SK-N-SH (cell line): Measurements from ENCODE around the gene RNF8. TPM values are rescaled to one million over a fixed set of nuclear protein-coding genes. Genes with fewer than 3 reads are reported as not detected.

Experiments
- CTCF ChIA-PET: fragments of 300-600, 350-600 bp; formaldehyde crosslinking; extraction: SDS; loops from one replicate; lab custom pipeline; 2021; lab: Yijun Ruan, JAX
- POLR2A ChIA-PET: fragments of 350-600 bp; sonication (Branson Sonifier 250); formaldehyde crosslinking; extraction: SDS; loops from one replicate; lab custom pipeline; 2020; ENCODE audit warnings: antibody characterized with exemption, inconsistent platforms; lab: Yijun Ruan, JAX
- DNase-seq: peaks from one replicate; pipeline ENCODE4 v3.0.0; 2012
- H2AFZ ChIP-seq: fragments of 200-600 bp; sonication (generic); 2 replicates; pipeline ENCODE4 v1.8.1; 2016; ENCODE audit warnings: antibody characterized with exemption, mild to moderate bottlenecking, low read depth
- H3F3A ChIP-seq: fragments of 200-600 bp; sonication (generic); replicated peaks from 2 replicates; pipeline ENCODE3; 2016; ENCODE audit warnings: antibody characterized with exemption, mild to moderate bottlenecking; ENCODE audit not compliant: insufficient read depth
- H3K27ac ChIP-seq, 2 experiments: fragments of 200-500 bp in 1 of 2; fragments of 200-600 bp in 1 of 2; sonication (Bioruptor generic) in 1 of 2; sonication (generic), shearing (Covaris generic) in 1 of 2; 2 replicates each; pipeline versions ENCODE4 v1.5.1 to v1.6.1; 2014 to 2016; ENCODE audit warnings: low read depth in 2 of 2, inconsistent platforms in 1 of 2, low read length in 1 of 2, mild to moderate bottlenecking in 1 of 2, mixed read lengths in 1 of 2
- H3K27me3 ChIP-seq: fragments of 200-600 bp; sonication (generic), shearing (Covaris generic); 2 replicates; pipeline ENCODE4 v1.6.1; 2016; ENCODE audit warnings: mixed run types; ENCODE audit not compliant: insufficient read depth
- H3K36me3 ChIP-seq, 2 experiments: fragments of 200-500 bp in 1 of 2; fragments of 200-600 bp in 1 of 2; sonication (Bioruptor generic) in 1 of 2; sonication (generic) in 1 of 2; replicated peaks in 1 of 2; 2 replicates each; pipeline versions ENCODE3 to v1.5.1; 2014 to 2016; ENCODE audit warnings: low read length in 1 of 2, mild to moderate bottlenecking in 1 of 2; ENCODE audit not compliant: insufficient read depth in 2 of 2, control insufficient read depth in 1 of 2
- H3K4me1 ChIP-seq, 2 experiments: fragments of 200-500 bp in 1 of 2; fragments of 200-600 bp in 1 of 2; sonication (Bioruptor generic) in 1 of 2; sonication (generic), shearing (Covaris generic) in 1 of 2; 2 replicates each; pipeline versions ENCODE4 v1.5.1 to v1.6.1; 2014 to 2016; ENCODE audit warnings: low read depth in 1 of 2, low read length in 1 of 2, mixed run types in 1 of 2; ENCODE audit not compliant: insufficient read depth in 2 of 2, control insufficient read depth in 1 of 2
- H3K4me2 ChIP-seq: fragments of 200-600 bp; sonication (generic), shearing (Covaris generic); 2 replicates; pipeline ENCODE4 v1.6.1; 2017; ENCODE audit warnings: mixed run types
- H3K4me3 ChIP-seq, 2 experiments: fragments of 200-500 bp in 1 of 2; fragments of 200-600 bp in 1 of 2; sonication (Bioruptor generic) in 1 of 2; sonication (generic), shearing (Covaris generic) in 1 of 2; 2 replicates each; pipeline versions ENCODE4 v1.5.1 to v1.8.1; 2014 to 2016; ENCODE audit warnings: low read depth in 2 of 2, inconsistent platforms in 1 of 2, low read length in 1 of 2, mild to moderate bottlenecking in 1 of 2, mixed read lengths in 1 of 2, moderate library complexity in 1 of 2
- H3K79me2 ChIP-seq: fragments of 200-600 bp; sonication (generic); 2 replicates; pipeline ENCODE4 v1.8.1; 2017; ENCODE audit warnings: mild to moderate bottlenecking; ENCODE audit not compliant: insufficient read depth
- H3K9ac ChIP-seq: fragments of 200-600 bp; sonication (generic); 2 replicates; pipeline ENCODE4 v1.6.1; 2017; ENCODE audit warnings: mixed run types
- H3K9me2 ChIP-seq: fragments of 200-600 bp; sonication (generic); 2 replicates; pipeline ENCODE4 v1.6.1; 2017; ENCODE audit warnings: mixed run types
- H3K9me3 ChIP-seq: fragments of 200-600 bp; sonication (generic); 2 replicates; pipeline ENCODE4 v1.6.1; 2017; ENCODE audit warnings: mixed run types, mild to moderate bottlenecking, moderate library complexity
- H4K20me1 ChIP-seq: fragments of 200-600 bp; sonication (generic); 2 replicates; pipeline ENCODE4 v1.6.1; 2017; ENCODE audit warnings: mild to moderate bottlenecking, mixed run types; ENCODE audit not compliant: insufficient read depth
- ELF1 ChIP-seq: IDR thresholded peaks from 2 replicates; pipeline ENCODE4 v1.4.0; 2012
- EP300 ChIP-seq, 2 experiments: IDR thresholded peaks; 2 replicates each; pipeline versions ENCODE4 v1.4.0 to v1.6.1; 2012; ENCODE audit warnings: borderline replicate concordance in 1 of 2, low read depth in 1 of 2, low read length in 1 of 2
- EZH2phosphoT487 ChIP-seq: fragments of 200-600 bp; sonication (generic); IDR thresholded peaks from 2 replicates; pipeline ENCODE4 v1.6.1; 2017; ENCODE audit warnings: low read depth, mixed run types, mild to moderate bottlenecking, antibody characterized with exemption, moderate library complexity, borderline replicate concordance
- GABPA ChIP-seq: IDR thresholded peaks from 2 replicates; pipeline ENCODE4 v1.4.0; 2012; ENCODE audit warnings: low read depth, mild to moderate bottlenecking
- GATA2 ChIP-seq: sonication (generic); formaldehyde crosslinking; IDR thresholded peaks from 2 replicates; pipeline ENCODE4 v1.5.0; 2020; ENCODE audit warnings: mild to moderate bottlenecking, missing genetic modification reagents
- IRF3 ChIP-seq: fragments of 150-350 bp; IDR thresholded peaks from 2 replicates; pipeline ENCODE4 v1.6.1; 2016; ENCODE audit warnings: mild to moderate bottlenecking, low read depth, low read length
- MEF2A ChIP-seq: IDR thresholded peaks from 2 replicates; pipeline ENCODE4 v1.4.0; 2012; ENCODE audit warnings: low read depth, borderline replicate concordance
- MXI1 ChIP-seq: IDR thresholded peaks from 2 replicates; pipeline ENCODE4 v1.6.1; 2012; ENCODE audit warnings: mild to moderate bottlenecking, low read depth, low read length, improper control_type of control experiment
- NRF1 ChIP-seq: IDR thresholded peaks from 2 replicates; pipeline ENCODE4 v1.6.1; 2012; ENCODE audit warnings: low read depth, mild to moderate bottlenecking, low read length
- POLR2AphosphoS5 ChIP-seq: IDR thresholded peaks from 2 replicates; pipeline ENCODE4 v1.6.1; 2012; ENCODE audit warnings: low read depth, low read length
- RCOR1 ChIP-seq: fragments of 150-350 bp; IDR thresholded peaks from 2 replicates; pipeline ENCODE4 v1.6.1; 2017; ENCODE audit warnings: antibody characterized with exemption, low read length
- REST ChIP-seq: IDR thresholded peaks from 2 replicates; pipeline ENCODE4 v1.6.1; 2012; ENCODE audit warnings: mild to moderate bottlenecking, low read depth, low read length, moderate library complexity
- SIN3A ChIP-seq: IDR thresholded peaks from 2 replicates; pipeline ENCODE4 v1.6.1; 2012; ENCODE audit warnings: low read depth, mild to moderate bottlenecking, low read length, moderate library complexity, borderline replicate concordance
- USF1 ChIP-seq: IDR thresholded peaks from 2 replicates; pipeline ENCODE4 v1.4.0; 2012; ENCODE audit warnings: low read depth, borderline replicate concordance
- WGBS: methylation state at CpG from one replicate; pipeline ENCODE4 v1.1.6; 2017; ENCODE audit warnings: low lambda C conversion rate; 5-methylcytosine and 5-hydroxymethylcytosine counted together
- polyA plus RNA-seq, 3 experiments: library from polyadenylated mRNA; depleted of rRNA; stranded (reverse); fragments of >200 nt; gene quantifications; 2 replicates each; pipeline ENCODE4 v1.2.3, GENCODE V29; 2012
- TF ChIP-seq, protein P1 (sequence below): fragments of 200-600 bp; sonication (generic); IDR thresholded peaks from 2 replicates; pipeline ENCODE4 v1.6.1; 2017; ENCODE audit warnings: antibody characterized with exemption, mild to moderate bottlenecking, moderate library complexity
- TF ChIP-seq, protein P2 (sequence below): IDR thresholded peaks from 2 replicates; pipeline ENCODE4; 2012

The RNF8 gene
- polyA plus RNA-seq, 1 of the 3 experiments (the other 2 are of a cell fraction) = 21.7 TPM

DNA sequence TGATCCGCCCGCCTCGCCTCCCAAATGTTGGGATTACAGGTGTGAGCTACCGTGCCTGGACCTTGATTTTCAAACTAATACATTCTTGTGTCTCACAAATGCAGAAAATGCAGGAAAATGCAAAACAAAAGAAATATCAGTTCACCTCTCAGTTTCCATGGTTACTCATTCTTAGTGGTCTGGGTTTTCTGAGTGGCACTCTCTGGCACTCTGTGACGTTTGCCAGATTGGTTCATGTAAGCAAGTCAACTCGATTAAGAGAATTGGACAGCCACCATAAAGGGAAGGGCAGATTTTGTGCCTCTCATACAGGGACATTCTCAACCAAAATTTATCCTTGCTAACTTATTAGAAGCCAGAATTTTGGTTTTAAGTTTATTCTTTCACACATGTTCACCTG, 87.9 kb downstream of the RNF8 start:
- no peaks in the 10 kb centered on the region for H3K9me2 ChIP-seq
- WGBS = 77% methylated on average over 6 of the region's 6 CpGs
- H3K9me3 ChIP-seq = no peaks in the 10 kb centered on the region
- peaks cover 20% of the 10 kb centered on the region for H3K79me2 ChIP-seq
- H3K4me2 ChIP-seq = no peak overlapping the region
- H4K20me1 ChIP-seq = no peaks in the 10 kb centered on the region; the same call in 1 of the 2 replicates
- peaks cover 3% of the 10 kb centered on the region for H3F3A ChIP-seq
- TF ChIP-seq IRF3 (no peak), ELF1 (no peak), EP300 (IDR thresholded peaks at IDR 0.05; ENCODE audit: borderline replicate concordance in 1 of 2, low read depth in 1 of 2, low read length in 1 of 2) (peak in 1 of 2 experiments; percentile 40; a peak in 1 of 4 replicates)
- TF ChIP-seq, protein P1, sequence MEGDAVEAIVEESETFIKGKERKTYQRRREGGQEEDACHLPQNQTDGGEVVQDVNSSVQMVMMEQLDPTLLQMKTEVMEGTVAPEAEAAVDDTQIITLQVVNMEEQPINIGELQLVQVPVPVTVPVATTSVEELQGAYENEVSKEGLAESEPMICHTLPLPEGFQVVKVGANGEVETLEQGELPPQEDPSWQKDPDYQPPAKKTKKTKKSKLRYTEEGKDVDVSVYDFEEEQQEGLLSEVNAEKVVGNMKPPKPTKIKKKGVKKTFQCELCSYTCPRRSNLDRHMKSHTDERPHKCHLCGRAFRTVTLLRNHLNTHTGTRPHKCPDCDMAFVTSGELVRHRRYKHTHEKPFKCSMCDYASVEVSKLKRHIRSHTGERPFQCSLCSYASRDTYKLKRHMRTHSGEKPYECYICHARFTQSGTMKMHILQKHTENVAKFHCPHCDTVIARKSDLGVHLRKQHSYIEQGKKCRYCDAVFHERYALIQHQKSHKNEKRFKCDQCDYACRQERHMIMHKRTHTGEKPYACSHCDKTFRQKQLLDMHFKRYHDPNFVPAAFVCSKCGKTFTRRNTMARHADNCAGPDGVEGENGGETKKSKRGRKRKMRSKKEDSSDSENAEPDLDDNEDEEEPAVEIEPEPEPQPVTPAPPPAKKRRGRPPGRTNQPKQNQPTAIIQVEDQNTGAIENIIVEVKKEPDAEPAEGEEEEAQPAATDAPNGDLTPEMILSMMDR = no peak
- H2AFZ ChIP-seq = no peak overlapping the region
- POLR2A ChIA-PET = interaction anchor here (0.6 kb wide), 1 partner anchor 29 kb away, joined by 3 read pairs; no protein-coding TSS in a partner anchor
- CTCF ChIA-PET = interaction anchor here (1.5 kb wide), 1 partner anchor 12 kb away, joined by 3 read pairs; no protein-coding TSS in a partner anchor
- peaks cover 0 to 3% of the 10 kb centered on the region in 2 experiments; a peak in 2 of 4 replicates for H3K4me1 ChIP-seq
- H3K4me3 ChIP-seq = no peak overlapping the region
- no peaks in the 10 kb centered on the region for H3K27me3 ChIP-seq
- H3K27ac ChIP-seq = peak overlapping the region in 1 of 2 experiments; percentile 37; a peak in 2 of 4 replicates
- H3K9ac ChIP-seq = no peak overlapping the region
- peak; percentile 33 for DNase-seq
- peaks cover 47 to 63% of the 10 kb centered on the region in 2 experiments for H3K36me3 ChIP-seq

DNA sequence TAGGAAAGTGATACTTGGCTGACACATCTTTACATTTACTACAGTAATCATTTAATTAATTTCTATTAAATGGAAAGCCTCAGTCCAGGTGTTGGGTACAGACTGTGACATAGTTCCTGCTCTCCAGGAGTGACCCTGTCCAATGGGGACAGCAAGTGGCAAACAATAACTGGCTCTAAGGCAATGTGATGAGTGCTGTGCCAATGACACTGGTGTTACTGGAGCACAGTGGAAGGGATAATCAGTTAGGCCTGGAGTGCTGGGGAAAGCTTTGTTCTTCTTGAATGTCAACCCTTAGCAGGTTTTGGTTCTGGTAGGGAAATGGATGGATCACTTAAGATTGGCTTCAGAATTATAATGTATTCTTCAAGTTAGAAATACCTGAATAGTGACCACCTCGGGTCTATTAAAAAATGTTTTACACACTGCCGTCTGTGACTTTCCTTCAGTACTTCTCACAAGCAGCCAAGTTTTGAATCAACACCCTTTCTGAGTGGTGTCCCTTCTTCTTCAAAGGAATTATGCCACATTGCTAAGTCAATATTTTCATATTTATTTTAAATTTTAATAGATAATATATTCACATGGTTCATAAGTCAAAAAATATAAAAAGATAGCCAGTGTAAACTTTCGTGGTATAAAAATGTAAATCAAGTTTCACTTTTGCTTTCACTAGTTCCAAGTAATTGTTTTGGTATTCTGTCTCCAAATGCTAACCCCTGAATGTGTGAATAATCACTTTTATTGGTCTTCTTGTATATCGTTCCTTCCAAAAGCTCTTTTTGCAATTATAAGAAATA, 88.8 kb downstream of the RNF8 start:
- H3K9me2 ChIP-seq = no peaks in the 10 kb centered on the region
- no peak overlapping the region for H3K4me2 ChIP-seq
- no peak overlapping the region for H3K4me3 ChIP-seq
- peaks cover 3% of the 10 kb centered on the region for H3F3A ChIP-seq
- ChIA-PET POLR2A (no interaction called here), CTCF (interaction anchor here (1.5 kb wide), 1 partner anchor 11 kb away, joined by 3 read pairs; no protein-coding TSS in a partner anchor)
- peaks cover 0 to 3% of the 10 kb centered on the region in 2 experiments; a peak in 2 of 4 replicates for H3K4me1 ChIP-seq
- no peak for DNase-seq
- WGBS = 89% methylated on average over 4 of the region's 4 CpGs
- no peak overlapping the region for H2AFZ ChIP-seq
- peaks cover 17% of the 10 kb centered on the region for H3K79me2 ChIP-seq
- H3K9ac ChIP-seq = no peak overlapping the region
- no peaks in the 10 kb centered on the region; the same call in 1 of the 2 replicates for H4K20me1 ChIP-seq
- peaks cover 56 to 65% of the 10 kb centered on the region in 2 experiments for H3K36me3 ChIP-seq
- peak overlapping the region in 1 of 2 experiments; percentile 28; a peak in 1 of 4 replicates for H3K27ac ChIP-seq
- H3K9me3 ChIP-seq = no peaks in the 10 kb centered on the region
- H3K27me3 ChIP-seq = no peaks in the 10 kb centered on the region
- TF ChIP-seq USF1 (no peak), RCOR1 (no peak), ELF1 (no peak), MEF2A (no peak), POLR2AphosphoS5 (no peak), NRF1 (no peak), MXI1 (no peak), EZH2phosphoT487 (no peak), SIN3A (no peak), REST (no peak), GATA2 (CRISPR knock-in tag) (no peak), GABPA (no peak)
- TF ChIP-seq, protein P2, sequence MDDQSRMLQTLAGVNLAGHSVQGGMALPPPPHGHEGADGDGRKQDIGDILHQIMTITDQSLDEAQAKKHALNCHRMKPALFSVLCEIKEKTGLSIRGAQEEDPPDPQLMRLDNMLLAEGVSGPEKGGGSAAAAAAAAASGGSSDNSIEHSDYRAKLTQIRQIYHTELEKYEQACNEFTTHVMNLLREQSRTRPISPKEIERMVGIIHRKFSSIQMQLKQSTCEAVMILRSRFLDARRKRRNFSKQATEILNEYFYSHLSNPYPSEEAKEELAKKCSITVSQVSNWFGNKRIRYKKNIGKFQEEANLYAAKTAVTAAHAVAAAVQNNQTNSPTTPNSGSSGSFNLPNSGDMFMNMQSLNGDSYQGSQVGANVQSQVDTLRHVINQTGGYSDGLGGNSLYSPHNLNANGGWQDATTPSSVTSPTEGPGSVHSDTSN = no peak
